NCI-H526 treated with DMSO at 0.1 percent for 48 hours (cell line): ENCODE measurements around the gene NLRX1.
"Not testable (repeated sequence)": the region's sequence is repeated elsewhere in the genome, so short reads cannot be mapped to it uniquely, and the experiment has no call there.

ENCODE experiments used
- DNase-seq: peaks from one replicate; lab custom pipeline; 2025; lab: John Stamatoyannopoulos, UW

The NLRX1 gene

GRCh38 chr11:119168471-119169281, at the start of gene NLRX1:
Gene NLRX1 (plus strand): TSS chr11:119168725. CDS start chr11:119171404, 2,679 bp downstream.
- peak; percentile 85 for DNase-seq

- DNase-seq, result no peak
Observed at GRCh38 chr11:119118946-119119345, 49.6 kb upstream of the NLRX1 start.

GRCh38 chr11:119120639-119121007, 47.9 kb upstream of the NLRX1 start:
- DNase-seq, result no peak

- DNase-seq, result peak; percentile 100
Observed at GRCh38 chr11:119121008-119121810, 47.3 kb upstream of the NLRX1 start, which contains the start of gene HINFP. Gene HINFP (plus strand): TSS chr11:119121580. CDS start chr11:119126945, 5,365 bp downstream.

DNA sequence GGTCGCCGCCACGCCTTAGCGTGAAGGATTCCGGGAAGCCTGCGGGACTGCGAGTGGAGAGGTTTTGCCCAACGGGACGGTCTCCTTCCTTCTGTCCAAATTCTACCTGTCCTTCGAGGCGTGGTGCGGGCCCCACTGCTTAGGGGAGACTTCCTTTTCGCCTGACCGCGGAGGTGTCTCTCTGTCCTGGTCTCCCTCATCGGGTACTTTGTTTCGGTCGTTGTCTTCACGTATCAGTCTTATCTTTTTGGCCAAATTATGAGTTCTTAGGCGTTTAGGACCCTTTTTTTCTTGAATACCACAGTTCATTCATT, 46.8 kb upstream of the NLRX1 start:
- DNase-seq, result no peak

DNA sequence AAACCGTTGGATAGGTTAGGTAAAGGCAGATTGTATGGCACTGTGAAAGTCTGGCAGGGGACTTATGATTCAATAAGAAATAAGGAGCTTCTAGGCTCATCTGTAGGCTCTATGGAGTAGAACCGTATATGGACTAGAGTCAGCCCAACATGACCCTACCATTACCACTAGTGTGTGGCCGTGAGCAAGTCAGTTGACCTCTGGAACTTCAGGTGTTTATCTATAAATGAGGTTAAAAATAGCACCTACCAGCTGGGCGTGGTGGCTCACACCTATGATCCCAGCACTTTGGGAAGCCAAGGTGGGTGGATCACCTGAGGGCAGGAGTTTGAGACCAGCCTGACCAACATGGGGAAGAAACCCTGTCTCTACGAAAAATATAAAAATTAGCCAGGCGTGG, 42.7 kb upstream of the NLRX1 start:
- no peak for DNase-seq

DNA sequence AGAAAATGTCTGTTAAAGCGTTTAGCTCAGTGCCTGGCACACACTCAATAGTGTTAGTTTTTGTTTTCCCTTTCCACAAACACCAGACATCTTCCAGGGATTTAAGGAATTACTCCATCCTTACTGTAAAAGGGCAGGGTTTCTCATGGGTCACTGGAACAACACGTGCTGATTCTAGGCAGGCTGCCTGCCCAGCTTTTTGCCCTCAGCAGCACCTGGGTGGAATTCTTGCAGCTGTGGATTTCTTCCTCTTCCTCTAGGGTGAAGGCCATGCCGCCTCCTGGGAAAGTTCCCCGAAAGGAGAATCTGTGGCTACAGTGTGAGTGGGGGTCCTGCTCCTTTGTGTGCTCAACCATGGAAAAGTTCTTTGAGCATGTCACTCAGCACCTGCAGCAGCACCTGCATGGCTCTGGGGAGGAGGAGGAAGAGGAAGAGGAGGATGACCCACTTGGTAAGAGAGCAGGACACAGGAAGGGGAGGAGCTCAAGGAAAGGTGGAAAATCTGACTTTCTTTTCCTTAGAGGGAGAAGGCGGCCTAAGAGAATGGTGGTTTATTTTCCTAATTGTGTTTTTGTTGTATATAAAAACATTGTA, 41.8 kb upstream of the NLRX1 start:
- DNase-seq, result no peak

- DNase-seq, result no peak
Observed at GRCh38 chr11:119130662-119131061, 37.9 kb upstream of the NLRX1 start.

DNA sequence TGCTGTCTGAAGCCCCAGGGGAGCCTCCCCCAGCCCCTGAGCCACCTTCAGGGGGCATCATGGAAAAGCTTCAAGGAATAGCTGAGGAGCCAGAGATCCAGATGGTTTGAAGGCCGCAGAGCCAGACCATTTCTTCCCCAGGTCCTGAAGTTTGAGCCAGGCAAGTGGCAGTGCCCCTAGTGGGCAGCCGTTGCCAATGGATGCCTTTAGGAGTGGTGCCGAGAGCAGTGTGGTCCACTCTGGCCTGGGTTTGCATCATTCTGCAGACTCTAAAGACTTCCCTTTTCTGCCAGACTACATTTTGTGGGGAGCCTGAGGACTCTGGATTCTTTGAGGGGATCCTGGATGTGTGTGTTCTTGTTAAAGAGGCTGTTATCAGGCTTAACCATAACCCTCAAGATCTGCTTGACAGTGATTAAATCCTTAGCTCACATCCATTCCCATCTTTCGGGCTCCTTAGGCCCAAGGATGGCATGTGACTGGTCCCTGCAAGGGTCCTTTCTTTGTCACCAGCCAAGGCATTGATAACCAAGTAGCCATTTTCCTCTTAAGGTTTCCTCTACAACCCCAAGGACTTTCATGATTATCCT, 34.0 kb upstream of the NLRX1 start:
- no peak for DNase-seq

- DNase-seq, result not testable (repeated sequence)
Observed at GRCh38 chr11:119139276-119139675, 29.2 kb upstream of the NLRX1 start.

- peak; percentile 69 for DNase-seq
Observed at GRCh38 chr11:119144825-119145486, 23.6 kb upstream of the NLRX1 start.

DNA sequence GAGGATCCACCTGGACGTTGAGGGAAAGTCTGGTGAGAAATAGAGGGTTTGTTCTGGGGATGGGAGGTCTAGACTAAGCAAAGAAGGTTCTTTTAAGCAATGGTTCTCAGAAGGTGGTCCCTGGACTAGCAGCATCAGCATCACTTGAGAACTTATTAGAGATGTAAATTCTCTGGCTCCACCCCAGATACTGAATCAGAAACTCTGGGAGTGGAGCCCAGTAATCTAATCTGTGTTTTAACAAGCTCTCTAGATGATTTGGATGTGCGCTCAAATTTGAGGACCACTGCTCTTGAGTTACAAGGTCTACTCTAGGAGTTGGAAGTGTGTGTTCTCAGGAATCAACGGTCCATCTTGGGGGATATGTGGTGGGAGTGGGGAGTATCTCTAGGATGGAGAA, 23.0 kb upstream of the NLRX1 start:
- no peak for DNase-seq

- no peak for DNase-seq
Observed at GRCh38 chr11:119147604-119148333, 20.8 kb upstream of the NLRX1 start.

GRCh38 chr11:119148720-119149017, 19.9 kb upstream of the NLRX1 start:
- no peak for DNase-seq

GRCh38 chr11:119149018-119149785, 19.3 kb upstream of the NLRX1 start, which contains the start of gene ABCG4:
Gene ABCG4 (plus strand): TSS chr11:119149052. CDS start chr11:119149966, 914 bp downstream.
- peak; percentile 50 for DNase-seq

GRCh38 chr11:119149786-119150275, 18.7 kb upstream of the NLRX1 start:
- no peak for DNase-seq

DNA sequence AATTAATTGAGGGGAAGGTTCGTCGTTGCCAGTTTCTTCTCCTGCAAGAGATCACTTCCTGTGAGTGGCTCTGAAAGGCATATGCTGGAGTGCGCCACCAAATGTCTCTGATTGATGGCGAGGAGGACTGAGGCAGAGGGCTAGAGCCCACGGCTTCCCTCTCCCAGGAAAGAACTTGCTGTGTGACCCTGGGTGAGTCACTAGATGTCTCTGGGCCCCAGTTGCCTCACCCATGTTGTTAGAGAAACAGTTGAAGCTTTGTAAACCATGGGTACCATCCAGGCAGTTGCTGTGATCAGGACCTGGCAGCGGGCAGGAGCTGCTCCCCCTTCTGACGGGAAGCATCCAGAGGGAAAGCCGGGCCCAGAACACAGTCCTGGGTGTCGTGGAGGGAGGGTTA, 16.5 kb upstream of the NLRX1 start:
- no peak for DNase-seq

GRCh38 chr11:119152604-119153003, 15.9 kb upstream of the NLRX1 start:
- DNase-seq, result no peak

- DNase-seq, result no peak
Observed at GRCh38 chr11:119153049-119153818, 15.3 kb upstream of the NLRX1 start.

DNA sequence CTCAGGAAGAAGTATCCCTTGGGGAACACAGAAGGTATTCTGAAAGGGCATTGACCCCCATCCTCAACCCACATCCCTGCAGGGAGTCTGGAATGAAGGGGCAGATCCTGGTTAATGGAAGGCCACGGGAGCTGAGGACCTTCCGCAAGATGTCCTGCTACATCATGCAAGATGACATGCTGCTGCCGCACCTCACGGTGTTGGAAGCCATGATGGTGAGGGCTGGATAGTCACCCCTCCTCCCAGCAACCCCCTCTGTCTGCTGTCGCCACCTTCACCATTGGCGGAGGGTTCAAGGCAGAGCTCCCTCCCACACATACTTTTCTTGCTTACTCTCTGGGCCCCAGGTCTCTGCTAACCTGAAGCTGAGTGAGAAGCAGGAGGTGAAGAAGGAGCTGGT, 14.3 kb upstream of the NLRX1 start:
- DNase-seq, result no peak
